Measurements from ENCODE around the gene TASP1. TPM values are rescaled to one million over a fixed set of nuclear protein-coding genes. Genes with fewer than 3 reads are reported as not detected.
"Not testable (repeated sequence)": the region's sequence is repeated elsewhere in the genome, so short reads cannot be mapped to it uniquely, and the experiment has no call there.

TASP1 gene
- total RNA-seq, 1 donor = 9.4 TPM

DNA sequence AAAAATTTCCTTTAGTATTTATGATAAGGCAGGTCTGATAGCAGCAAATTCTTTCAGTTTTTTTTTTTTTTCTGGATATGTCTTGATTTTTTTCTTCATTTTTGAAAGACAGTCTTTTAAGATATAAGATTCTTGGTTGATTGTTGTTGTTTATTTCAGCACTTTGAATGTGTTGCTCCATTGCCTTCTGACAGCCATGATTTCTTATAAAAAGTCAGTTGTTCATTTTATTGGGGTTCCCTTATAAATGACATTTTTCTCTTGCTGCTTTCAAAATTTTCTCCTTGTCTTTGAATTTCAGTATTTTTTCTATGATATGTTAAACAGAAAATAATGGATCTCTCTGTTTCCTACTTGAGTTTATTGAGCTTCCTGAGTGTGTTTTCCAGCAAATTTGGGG lies 265.3 kb downstream of the TASP1 start:
- TF ChIP-seq CTCF (IDR thresholded peaks at IDR 0.05; ENCODE audit: extremely low read depth, low read depth, low read length) = no peak
- no peaks in the 10 kb centered on the region for H3K36me3 ChIP-seq (ENCODE audit: insufficient read depth, low read length)
- H3K27ac ChIP-seq (ENCODE audit: low read depth, low read length) = no peak overlapping the region
- H3K27me3 ChIP-seq (ENCODE audit: insufficient read depth, low read length) = no peaks in the 10 kb centered on the region
- H3K4me1 ChIP-seq (ENCODE audit: insufficient read depth, low read length) = no peaks in the 10 kb centered on the region
- H3K9me3 ChIP-seq (ENCODE audit: low read depth, low read length) = no peaks in the 10 kb centered on the region
- DNase-seq (ENCODE audit: insufficient read length, low spot score, missing footprints) = no peak
- H3K79me2 ChIP-seq (ENCODE audit: insufficient read depth, low read length) = no peaks in the 10 kb centered on the region
- H3K4me2 ChIP-seq (ENCODE audit: insufficient read depth, low read length) = no peak overlapping the region
- no peaks in the 10 kb centered on the region for H4K20me1 ChIP-seq (ENCODE audit: insufficient read depth, low read length)
- H3K4me3 ChIP-seq (ENCODE audit: insufficient read depth, low read length) = no peak overlapping the region
- H2AFZ ChIP-seq (ENCODE audit: low read length) = no peak overlapping the region

GRCh38 chr20:13364278-13365170 lies 274.2 kb downstream of the TASP1 start:
- no peak for TF ChIP-seq CTCF (IDR thresholded peaks at IDR 0.05; ENCODE audit: extremely low read depth, low read depth, low read length)
- Histone ChIP-seq H3K4me1 (ENCODE audit: insufficient read depth, low read length) (no peaks in the 10 kb centered on the region), H3K4me2 (ENCODE audit: insufficient read depth, low read length) (no peak overlapping the region), H3K4me3 (ENCODE audit: insufficient read depth, low read length) (no peak overlapping the region), H4K20me1 (ENCODE audit: insufficient read depth, low read length) (no peaks in the 10 kb centered on the region), H3K27ac (ENCODE audit: low read depth, low read length) (no peak overlapping the region), H3K27me3 (ENCODE audit: insufficient read depth, low read length) (no peaks in the 10 kb centered on the region), H2AFZ (ENCODE audit: low read length) (no peak overlapping the region), H3K79me2 (ENCODE audit: insufficient read depth, low read length) (no peaks in the 10 kb centered on the region), H3K9me3 (ENCODE audit: low read depth, low read length) (no peaks in the 10 kb centered on the region), H3K36me3 (ENCODE audit: insufficient read depth, low read length) (no peaks in the 10 kb centered on the region)
- DNase-seq (ENCODE audit: insufficient read length, low spot score, missing footprints) = no peak

GRCh38 chr20:13363473-13363872 lies 275.3 kb downstream of the TASP1 start:
- Histone ChIP-seq H3K4me1 (ENCODE audit: insufficient read depth, low read length) (no peaks in the 10 kb centered on the region), H3K79me2 (ENCODE audit: insufficient read depth, low read length) (no peaks in the 10 kb centered on the region), H4K20me1 (ENCODE audit: insufficient read depth, low read length) (no peaks in the 10 kb centered on the region), H3K36me3 (ENCODE audit: insufficient read depth, low read length) (no peaks in the 10 kb centered on the region), H3K27me3 (ENCODE audit: insufficient read depth, low read length) (no peaks in the 10 kb centered on the region), H3K4me3 (ENCODE audit: insufficient read depth, low read length) (no peak overlapping the region), H3K4me2 (ENCODE audit: insufficient read depth, low read length) (no peak overlapping the region), H3K27ac (ENCODE audit: low read depth, low read length) (no peak overlapping the region), H3K9me3 (ENCODE audit: low read depth, low read length) (no peaks in the 10 kb centered on the region), H2AFZ (ENCODE audit: low read length) (no peak overlapping the region)
- TF ChIP-seq CTCF (IDR thresholded peaks at IDR 0.05; ENCODE audit: extremely low read depth, low read depth, low read length) = no peak
- no peak for DNase-seq (ENCODE audit: insufficient read length, low spot score, missing footprints)

- not testable (repeated sequence) for H3K36me3 ChIP-seq (ENCODE audit: insufficient read depth, low read length); H3K4me3 ChIP-seq (ENCODE audit: insufficient read depth, low read length); H2AFZ ChIP-seq (ENCODE audit: low read length); H3K4me2 ChIP-seq (ENCODE audit: insufficient read depth, low read length); H4K20me1 ChIP-seq (ENCODE audit: insufficient read depth, low read length); H3K79me2 ChIP-seq (ENCODE audit: insufficient read depth, low read length); H3K27me3 ChIP-seq (ENCODE audit: insufficient read depth, low read length); H3K27ac ChIP-seq (ENCODE audit: low read depth, low read length); H3K4me1 ChIP-seq (ENCODE audit: insufficient read depth, low read length); H3K9me3 ChIP-seq (ENCODE audit: low read depth, low read length); DNase-seq (ENCODE audit: insufficient read length, low spot score, missing footprints)
These were observed 276.6 kb downstream of the TASP1 start for GRCh38 chr20:13362165-13362564.

DNA sequence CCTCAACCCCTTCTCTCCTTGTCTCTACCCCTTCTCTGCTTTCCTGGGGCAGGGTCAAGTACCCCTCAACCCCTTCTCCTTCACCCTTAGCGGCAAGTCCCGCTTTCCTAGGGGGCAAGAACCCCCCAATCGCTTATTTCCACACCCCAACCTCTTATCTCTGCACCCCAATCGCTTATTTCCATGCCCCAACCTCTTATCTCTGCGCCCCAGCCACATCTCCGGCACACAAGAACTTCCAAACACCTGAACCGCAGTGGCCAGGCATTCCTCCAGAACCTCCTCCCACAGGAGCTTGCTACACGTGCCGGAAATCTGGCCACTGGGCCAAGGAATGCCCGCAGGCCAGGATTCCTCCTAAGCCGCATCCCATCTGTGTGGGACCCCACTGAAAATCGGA lies 279.8 kb downstream of the TASP1 start:
- not testable (repeated sequence) for DNase-seq (ENCODE audit: insufficient read length, low spot score, missing footprints); H3K27ac ChIP-seq (ENCODE audit: low read depth, low read length); H2AFZ ChIP-seq (ENCODE audit: low read length); H3K36me3 ChIP-seq (ENCODE audit: insufficient read depth, low read length); H3K4me1 ChIP-seq (ENCODE audit: insufficient read depth, low read length); H4K20me1 ChIP-seq (ENCODE audit: insufficient read depth, low read length); H3K4me3 ChIP-seq (ENCODE audit: insufficient read depth, low read length); H3K79me2 ChIP-seq (ENCODE audit: insufficient read depth, low read length); H3K27me3 ChIP-seq (ENCODE audit: insufficient read depth, low read length); H3K9me3 ChIP-seq (ENCODE audit: low read depth, low read length); H3K4me2 ChIP-seq (ENCODE audit: insufficient read depth, low read length)

DNA sequence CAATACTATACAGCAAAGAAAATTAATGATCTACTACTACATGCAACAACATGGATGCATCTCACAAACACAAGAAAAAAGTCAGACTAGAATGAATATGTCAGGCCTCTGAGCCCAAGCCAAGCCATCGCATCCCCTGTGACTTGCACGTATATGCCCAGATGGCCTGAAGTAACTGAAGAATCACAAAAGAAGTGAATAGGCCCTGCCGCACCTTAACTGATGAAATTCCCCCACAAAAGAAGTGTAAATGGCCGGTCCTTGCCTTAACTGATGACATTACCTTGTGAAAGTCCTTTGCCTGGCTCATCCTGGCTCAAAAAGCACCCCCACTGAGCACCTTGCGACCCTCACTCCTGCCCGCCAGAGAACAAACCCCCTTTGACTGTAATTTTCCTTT lies 280.9 kb downstream of the TASP1 start:
- not testable (repeated sequence) for H3K36me3 ChIP-seq (ENCODE audit: insufficient read depth, low read length); H3K4me1 ChIP-seq (ENCODE audit: insufficient read depth, low read length); H3K4me2 ChIP-seq (ENCODE audit: insufficient read depth, low read length); H3K27ac ChIP-seq (ENCODE audit: low read depth, low read length); H3K27me3 ChIP-seq (ENCODE audit: insufficient read depth, low read length); H3K4me3 ChIP-seq (ENCODE audit: insufficient read depth, low read length); H3K9me3 ChIP-seq (ENCODE audit: low read depth, low read length); DNase-seq (ENCODE audit: insufficient read length, low spot score, missing footprints); H2AFZ ChIP-seq (ENCODE audit: low read length); H4K20me1 ChIP-seq (ENCODE audit: insufficient read depth, low read length); H3K79me2 ChIP-seq (ENCODE audit: insufficient read depth, low read length)

Data from osteoblast (primary cell).